A549 treated with CORT108297 at 1 μM for 4 hours (cell line): ENCODE measurements around the gene CEMIP2. TPM values are rescaled to one million over a fixed set of nuclear protein-coding genes. Genes with fewer than 3 reads are reported as not detected.

Experiments used
- total RNA-seq: library from RNA; stranded (reverse); fragments of 200-300 nt; extraction: Qiagen RNA extraction; gene quantifications from 5 replicates; pipeline ENCODE4 v1.2.3, GENCODE V29; 2022

CEMIP2 gene, protein sequence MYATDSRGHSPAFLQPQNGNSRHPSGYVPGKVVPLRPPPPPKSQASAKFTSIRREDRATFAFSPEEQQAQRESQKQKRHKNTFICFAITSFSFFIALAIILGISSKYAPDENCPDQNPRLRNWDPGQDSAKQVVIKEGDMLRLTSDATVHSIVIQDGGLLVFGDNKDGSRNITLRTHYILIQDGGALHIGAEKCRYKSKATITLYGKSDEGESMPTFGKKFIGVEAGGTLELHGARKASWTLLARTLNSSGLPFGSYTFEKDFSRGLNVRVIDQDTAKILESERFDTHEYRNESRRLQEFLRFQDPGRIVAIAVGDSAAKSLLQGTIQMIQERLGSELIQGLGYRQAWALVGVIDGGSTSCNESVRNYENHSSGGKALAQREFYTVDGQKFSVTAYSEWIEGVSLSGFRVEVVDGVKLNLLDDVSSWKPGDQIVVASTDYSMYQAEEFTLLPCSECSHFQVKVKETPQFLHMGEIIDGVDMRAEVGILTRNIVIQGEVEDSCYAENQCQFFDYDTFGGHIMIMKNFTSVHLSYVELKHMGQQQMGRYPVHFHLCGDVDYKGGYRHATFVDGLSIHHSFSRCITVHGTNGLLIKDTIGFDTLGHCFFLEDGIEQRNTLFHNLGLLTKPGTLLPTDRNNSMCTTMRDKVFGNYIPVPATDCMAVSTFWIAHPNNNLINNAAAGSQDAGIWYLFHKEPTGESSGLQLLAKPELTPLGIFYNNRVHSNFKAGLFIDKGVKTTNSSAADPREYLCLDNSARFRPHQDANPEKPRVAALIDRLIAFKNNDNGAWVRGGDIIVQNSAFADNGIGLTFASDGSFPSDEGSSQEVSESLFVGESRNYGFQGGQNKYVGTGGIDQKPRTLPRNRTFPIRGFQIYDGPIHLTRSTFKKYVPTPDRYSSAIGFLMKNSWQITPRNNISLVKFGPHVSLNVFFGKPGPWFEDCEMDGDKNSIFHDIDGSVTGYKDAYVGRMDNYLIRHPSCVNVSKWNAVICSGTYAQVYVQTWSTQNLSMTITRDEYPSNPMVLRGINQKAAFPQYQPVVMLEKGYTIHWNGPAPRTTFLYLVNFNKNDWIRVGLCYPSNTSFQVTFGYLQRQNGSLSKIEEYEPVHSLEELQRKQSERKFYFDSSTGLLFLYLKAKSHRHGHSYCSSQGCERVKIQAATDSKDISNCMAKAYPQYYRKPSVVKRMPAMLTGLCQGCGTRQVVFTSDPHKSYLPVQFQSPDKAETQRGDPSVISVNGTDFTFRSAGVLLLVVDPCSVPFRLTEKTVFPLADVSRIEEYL (N-terminal part only)
- 62.4 to 98.1 TPM (median 66.2 TPM) in 5 replicates for total RNA-seq

DNA sequence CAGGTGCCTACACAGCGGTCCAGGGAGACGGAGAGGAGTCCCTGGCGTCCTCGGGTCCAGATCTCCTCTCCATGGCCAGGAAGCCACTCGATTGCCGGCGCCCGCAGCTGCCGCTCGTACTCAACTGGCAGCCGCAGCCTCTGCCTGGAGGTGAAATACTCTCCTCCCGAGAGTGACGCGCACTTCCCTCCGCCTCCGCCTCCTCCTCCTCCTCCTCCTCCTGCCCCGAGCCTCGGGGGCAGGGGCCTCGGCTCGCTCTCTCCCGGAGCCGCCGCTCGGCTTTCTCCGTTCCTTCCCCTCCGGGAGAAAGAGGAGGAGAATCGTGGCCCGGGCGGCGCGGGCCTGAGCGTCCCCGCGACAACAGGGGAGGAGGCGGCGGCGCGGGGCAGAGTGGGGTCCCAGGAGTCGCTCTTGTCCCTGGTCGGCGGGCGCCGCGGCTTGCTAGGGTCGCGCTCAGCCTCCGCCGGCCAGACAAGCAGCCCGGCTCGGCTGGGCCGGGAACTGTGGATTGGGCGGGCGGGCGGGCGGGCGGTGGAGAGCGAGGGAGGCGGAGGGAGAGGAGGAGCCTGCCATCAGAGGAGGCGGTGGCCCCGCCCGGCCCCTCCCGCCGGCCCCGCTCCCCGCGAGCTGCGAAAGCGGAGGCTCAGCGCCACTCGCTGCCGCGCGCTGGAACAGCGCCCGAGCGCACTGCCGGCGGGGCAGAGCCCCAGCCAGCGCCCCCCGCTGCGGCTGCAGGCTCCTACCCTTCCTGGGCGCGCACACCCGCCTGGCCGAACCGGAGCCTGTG, at the start of gene CEMIP2:
TSS of gene CEMIP2 (minus strand) at position 126 of the 787 bp plus-strand sequence. CDS start 18,140 bp downstream, outside the sequence.

Other genes starting within 250 kb of the CEMIP2 start
- gene ABHD17B, start 142.7 kb upstream of the CEMIP2 start, total RNA-seq = 15.0 to 17.3 TPM (median 16.8 TPM) in 5 replicates
- gene C9orf85, start 143.1 kb upstream of the CEMIP2 start, total RNA-seq = 13.5 to 18.3 TPM (median 14.8 TPM) in 5 replicates